OCI-LY3 (cell line): ENCODE measurements around the gene TRAF5.

Experiments used
- H2AFZ ChIP-seq: fragments of 200-600, 300-600 bp; shearing (Covaris generic); 2 replicates; pipeline ENCODE4 v1.6.0; 2014; ENCODE audit warnings: antibody characterized with exemption, low read depth, low read length
- H3K27ac ChIP-seq: fragments of 200-600, 300-600 bp; sonication (generic); 2 replicates; pipeline ENCODE4 v1.5.1; 2014; ENCODE audit warnings: mild to moderate bottlenecking, low read length, moderate library complexity, mixed read lengths
- H3K27me3 ChIP-seq: fragments of 200-600, 300-600 bp; sonication (generic); 2 replicates; pipeline ENCODE4 v1.6.1; 2014; ENCODE audit warnings: low read depth, low read length, mixed read lengths
- H3K36me3 ChIP-seq: fragments of 200-600, 300-600 bp; sonication (generic); replicated peaks from 2 replicates; pipeline ENCODE3; 2014; ENCODE audit warnings: low read depth, low read length, mixed read lengths
- H3K4me1 ChIP-seq: fragments of 300-600, 200-600 bp; sonication (generic); 2 replicates; pipeline ENCODE4 v1.6.1; 2014; ENCODE audit warnings: low read length, mixed read lengths
- H3K4me2 ChIP-seq: fragments of 200-600, 300-600 bp; sonication (generic); 2 replicates; pipeline ENCODE4 v1.6.1; 2014; ENCODE audit warnings: low read length, mixed read lengths
- H3K4me3 ChIP-seq: fragments of 300-600, 200-600 bp; sonication (generic); 2 replicates; pipeline ENCODE4 v1.5.1; 2014; ENCODE audit warnings: antibody characterized with exemption, mild to moderate bottlenecking, low read length, moderate library complexity
- H3K79me2 ChIP-seq: fragments of 300-600, 200-600 bp; shearing (Covaris generic); 2 replicates; pipeline ENCODE4 v1.6.1; 2014; ENCODE audit warnings: mild to moderate bottlenecking, low read length, mixed read lengths
- H3K9ac ChIP-seq: fragments of 300-600, 200-600 bp; shearing (Covaris generic); 2 replicates; pipeline ENCODE4 v1.6.0; 2014; ENCODE audit warnings: mild to moderate bottlenecking, low read length, moderate library complexity
- H3K9me3 ChIP-seq: fragments of 200-600, 300-600 bp; shearing (Covaris generic); 2 replicates; pipeline ENCODE4 v1.6.1; 2014; ENCODE audit warnings: low read length, mixed read lengths; ENCODE audit not compliant: insufficient read depth
- H4K20me1 ChIP-seq: fragments of 200-600, 300-600 bp; sonication (generic); 2 replicates; pipeline ENCODE4 v1.6.1; 2016; ENCODE audit warnings: low read length, mixed read lengths; ENCODE audit not compliant: insufficient read depth
- EZH2phosphoT487 ChIP-seq: fragments of 200-600 bp; shearing (Covaris generic); IDR thresholded peaks from 2 replicates; pipeline ENCODE4 v1.6.1; 2018; ENCODE audit warnings: antibody characterized with exemption, mixed run types, low read depth
- TF ChIP-seq, protein P1 (sequence below): fragments of 200-600, 300-600 bp; sonication (generic); IDR thresholded peaks from 2 replicates; pipeline ENCODE4 v1.5.1; 2014; ENCODE audit warnings: antibody characterized with exemption, low read length, low read depth

Gene TRAF5

DNA sequence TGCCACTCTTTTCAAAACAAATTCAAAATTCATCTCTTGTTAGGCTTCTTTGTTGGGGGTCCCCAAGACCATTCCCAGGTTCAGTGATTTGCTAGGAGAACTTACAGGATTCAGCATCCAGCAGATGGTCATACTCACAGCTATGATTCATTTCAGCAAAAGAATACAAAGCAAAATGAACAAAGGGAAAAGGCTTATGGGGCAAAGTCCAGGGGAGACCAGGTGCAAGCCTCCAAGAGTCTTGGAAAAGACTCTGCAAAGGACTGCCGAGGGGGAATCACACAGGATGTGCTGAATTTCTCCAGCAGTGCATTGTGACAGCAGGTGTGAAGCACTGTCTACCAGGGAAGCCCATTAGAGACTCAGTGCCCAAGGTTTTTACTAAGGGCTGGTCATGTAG, 7.3 kb downstream of the TRAF5 start:
- H3K9me3 ChIP-seq: no peaks in the 10 kb centered on the region
- TF ChIP-seq EZH2phosphoT487: no peak
- TF ChIP-seq, protein P1, sequence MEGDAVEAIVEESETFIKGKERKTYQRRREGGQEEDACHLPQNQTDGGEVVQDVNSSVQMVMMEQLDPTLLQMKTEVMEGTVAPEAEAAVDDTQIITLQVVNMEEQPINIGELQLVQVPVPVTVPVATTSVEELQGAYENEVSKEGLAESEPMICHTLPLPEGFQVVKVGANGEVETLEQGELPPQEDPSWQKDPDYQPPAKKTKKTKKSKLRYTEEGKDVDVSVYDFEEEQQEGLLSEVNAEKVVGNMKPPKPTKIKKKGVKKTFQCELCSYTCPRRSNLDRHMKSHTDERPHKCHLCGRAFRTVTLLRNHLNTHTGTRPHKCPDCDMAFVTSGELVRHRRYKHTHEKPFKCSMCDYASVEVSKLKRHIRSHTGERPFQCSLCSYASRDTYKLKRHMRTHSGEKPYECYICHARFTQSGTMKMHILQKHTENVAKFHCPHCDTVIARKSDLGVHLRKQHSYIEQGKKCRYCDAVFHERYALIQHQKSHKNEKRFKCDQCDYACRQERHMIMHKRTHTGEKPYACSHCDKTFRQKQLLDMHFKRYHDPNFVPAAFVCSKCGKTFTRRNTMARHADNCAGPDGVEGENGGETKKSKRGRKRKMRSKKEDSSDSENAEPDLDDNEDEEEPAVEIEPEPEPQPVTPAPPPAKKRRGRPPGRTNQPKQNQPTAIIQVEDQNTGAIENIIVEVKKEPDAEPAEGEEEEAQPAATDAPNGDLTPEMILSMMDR: no peak
- H3K27ac ChIP-seq: no peak overlapping the region
- peaks cover 41% of the 10 kb centered on the region for H3K4me1 ChIP-seq
- peaks cover 91% of the 10 kb centered on the region for H4K20me1 ChIP-seq
- no peak overlapping the region for H3K4me2 ChIP-seq
- H3K27me3 ChIP-seq: no peaks in the 10 kb centered on the region
- no peak overlapping the region for H2AFZ ChIP-seq
- H3K9ac ChIP-seq: no peak overlapping the region
- H3K4me3 ChIP-seq: no peak overlapping the region
- peaks cover 97% of the 10 kb centered on the region for H3K79me2 ChIP-seq
- H3K36me3 ChIP-seq: peaks cover 17% of the 10 kb centered on the region

DNA sequence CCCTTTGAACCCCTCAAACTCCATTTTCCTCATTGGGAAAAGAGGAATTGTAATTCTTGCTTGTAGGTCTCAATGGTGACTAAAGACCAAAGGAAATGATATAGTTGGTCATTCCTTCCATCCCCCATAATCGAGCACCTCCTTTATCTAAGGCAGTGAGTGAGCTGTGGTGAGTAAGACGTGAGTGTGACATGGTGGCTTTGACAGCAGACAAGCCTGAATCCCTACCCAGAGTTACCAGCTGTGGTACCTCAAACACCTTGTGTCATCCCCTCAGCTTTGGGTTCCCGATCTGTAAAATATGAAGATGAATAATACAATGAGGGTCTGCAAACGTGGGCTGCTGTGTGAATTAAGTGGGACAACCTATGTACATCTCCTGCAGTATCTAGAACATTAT, 8.4 kb downstream of the TRAF5 start:
- Histone ChIP-seq H3K36me3 (peaks cover 16% of the 10 kb centered on the region), H2AFZ (no peak overlapping the region), H3K9ac (no peak overlapping the region), H4K20me1 (peaks cover 91% of the 10 kb centered on the region), H3K4me3 (no peak overlapping the region), H3K27ac (no peak overlapping the region), H3K4me2 (peak overlapping the region; percentile 67), H3K79me2 (peaks cover 97% of the 10 kb centered on the region), H3K4me1 (peaks cover 30% of the 10 kb centered on the region), H3K27me3 (no peaks in the 10 kb centered on the region), H3K9me3 (no peaks in the 10 kb centered on the region)
- TF ChIP-seq, protein P1: no peak
- no peak for TF ChIP-seq EZH2phosphoT487

DNA sequence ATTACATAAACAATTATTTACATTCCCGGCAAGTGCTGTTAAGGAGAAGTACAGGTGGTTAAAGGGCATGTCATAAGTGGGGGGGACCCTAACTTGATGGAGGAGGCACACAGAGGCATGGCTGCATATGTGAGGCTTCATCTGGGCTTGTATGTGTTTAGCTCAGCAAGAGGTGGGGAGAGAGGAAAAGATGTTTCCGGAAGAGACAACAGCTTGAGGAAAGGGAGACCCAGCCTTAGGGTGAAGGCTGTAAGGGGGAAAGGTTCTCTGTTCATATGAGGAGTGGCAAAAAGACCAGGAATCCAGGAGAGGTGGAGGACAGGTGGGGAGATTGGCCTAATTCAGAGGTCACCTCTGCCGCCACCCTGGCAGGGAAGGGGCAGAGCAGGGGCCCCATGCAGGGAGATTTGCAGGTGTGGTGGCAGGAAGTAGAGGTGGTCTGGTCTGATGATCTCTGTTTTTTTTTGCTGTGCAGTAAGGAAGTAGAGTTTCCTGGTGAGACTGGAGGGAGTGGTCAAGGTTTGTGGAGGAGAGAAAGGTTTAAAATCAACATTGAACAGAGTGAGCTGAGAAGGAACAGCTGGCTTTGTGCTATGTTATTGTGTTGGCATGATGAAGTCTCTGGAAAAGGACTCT, 9.0 kb downstream of the TRAF5 start:
- Histone ChIP-seq H3K9me3 (no peaks in the 10 kb centered on the region), H2AFZ (no peak overlapping the region), H3K4me2 (peak overlapping the region; percentile 67), H3K36me3 (peaks cover 12% of the 10 kb centered on the region), H3K27ac (0 out of 2 replicates have a peak overlapping the region, but pooled peaks have one; percentile 7), H3K4me1 (peaks cover 25% of the 10 kb centered on the region), H4K20me1 (peaks cover 88% of the 10 kb centered on the region), H3K9ac (peak overlapping the region; percentile 9; the same call in 1 of the 2 replicates), H3K4me3 (peak overlapping the region; percentile 34), H3K79me2 (peaks cover 94% of the 10 kb centered on the region), H3K27me3 (no peaks in the 10 kb centered on the region)
- TF ChIP-seq, protein P1: no peak
- TF ChIP-seq EZH2phosphoT487: no peak

DNA sequence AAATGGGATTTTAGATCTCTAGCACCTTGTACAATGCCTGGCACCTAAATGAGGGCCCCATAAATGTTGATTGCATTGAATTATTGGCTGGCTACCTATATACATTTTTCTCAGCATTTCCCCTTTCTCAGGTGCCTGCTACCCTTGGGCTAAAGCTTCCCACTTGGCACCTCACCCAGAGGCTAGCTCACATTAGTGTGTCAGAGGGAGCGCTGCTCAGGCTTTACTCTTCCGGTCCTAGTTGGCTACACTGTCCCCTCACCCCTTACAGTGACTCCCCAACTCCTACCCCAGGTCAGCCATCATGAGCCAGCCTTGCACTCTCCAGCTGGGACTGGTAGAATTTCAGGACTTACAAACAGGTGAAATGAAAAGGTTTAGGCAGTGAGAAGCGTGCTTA, 9.5 kb downstream of the TRAF5 start:
- H3K27ac ChIP-seq: no peak overlapping the region
- H3K4me3 ChIP-seq: no peak overlapping the region
- peaks cover 94% of the 10 kb centered on the region for H3K79me2 ChIP-seq
- H2AFZ ChIP-seq: no peak overlapping the region
- H3K4me2 ChIP-seq: peak overlapping the region; percentile 67
- H4K20me1 ChIP-seq: peaks cover 88% of the 10 kb centered on the region
- peaks cover 25% of the 10 kb centered on the region for H3K4me1 ChIP-seq
- H3K27me3 ChIP-seq: no peaks in the 10 kb centered on the region
- H3K9me3 ChIP-seq: no peaks in the 10 kb centered on the region
- peaks cover 10% of the 10 kb centered on the region for H3K36me3 ChIP-seq
- TF ChIP-seq EZH2phosphoT487: no peak
- TF ChIP-seq, protein P1: no peak
- no peak overlapping the region for H3K9ac ChIP-seq
